Calu3 (cell line): ENCODE data around the gene NDUFAF7. TPM values are rescaled to one million over a fixed set of nuclear protein-coding genes. Genes with fewer than 3 reads are reported as not detected.
A peak's percentile ranks its signal among the peaks of the same experiment; 100 is the strongest.

ENCODE experiments used
- Bru-seq: library from RNA; stranded (reverse); fragments of 400-500 nt; gene quantifications from one replicate; lab custom pipeline; 2021; lab: Mats Ljungman, UMichigan
- BruChase-seq, 2 experiments: library from RNA; stranded (reverse); fragments of 400-500 nt; gene quantifications; one replicate each; lab custom pipeline; 2021; lab: Mats Ljungman, UMichigan
- BruUV-seq: library from RNA; stranded (reverse); fragments of 400-500 nt; replicated peaks from 2 replicates; lab custom pipeline; 2021; lab: Mats Ljungman, UMichigan
- CTCF ChIA-PET: fragments of 300-600 bp; sonication (Branson Sonifier 250); formaldehyde crosslinking; loops from one replicate; lab custom pipeline; 2022; ENCODE audit warnings: antibody characterized with exemption; lab: Charles Lee
- DNase-seq: peaks from one replicate; pipeline ENCODE4 v3.0.0; 2022
- H3K27ac Mint-ChIP-seq: one replicate; pipeline ENCODE4 v1.8.0; 2022; ENCODE audit warnings: mixed read lengths; ENCODE audit not compliant: unreplicated experiment
- H3K27me3 Mint-ChIP-seq: one replicate; pipeline ENCODE4 v1.8.0; 2022; ENCODE audit warnings: mixed read lengths; ENCODE audit not compliant: unreplicated experiment
- H3K36me3 Mint-ChIP-seq: one replicate; pipeline ENCODE4 v1.8.0; 2022; ENCODE audit warnings: mild to moderate bottlenecking, moderate library complexity, mixed read lengths; ENCODE audit not compliant: insufficient read depth, unreplicated experiment
- H3K4me1 Mint-ChIP-seq: one replicate; pipeline ENCODE4 v1.8.0; 2022; ENCODE audit warnings: mild to moderate bottlenecking, low read depth, mixed read lengths; ENCODE audit not compliant: unreplicated experiment
- H3K4me3 Mint-ChIP-seq: one replicate; pipeline ENCODE4 v1.8.0; 2022; ENCODE audit warnings: mild to moderate bottlenecking, low read depth, moderate library complexity, mixed read lengths; ENCODE audit not compliant: unreplicated experiment
- H3K9me3 Mint-ChIP-seq: one replicate; pipeline ENCODE4 v1.8.0; 2022; ENCODE audit warnings: low read depth, mixed read lengths; ENCODE audit not compliant: unreplicated experiment
- intact Hi-C: fragments of 100-400 bp; cut with micrococcal nuclease; formaldehyde crosslinking; loops from one replicate; pipeline ENCODE4 v1.10.0; 2022; ENCODE audit not compliant: unreplicated experiment
- long read RNA-seq: library from polyadenylated mRNA; stranded (forward); transcript quantifications from one replicate; pipeline ENCODE4 v2.0.0, GENCODE V29; 2022
- total RNA-seq: library from RNA; stranded (reverse); gene quantifications from 2 replicates; pipeline ENCODE4 v1.2.3, GENCODE V29; 2022
- TF ChIP-seq, protein P1 (sequence below): fragments of 200-600 bp; IDR thresholded peaks from one replicate; pipeline ENCODE4 v1.8.0; 2022; ENCODE audit warnings: antibody characterized with exemption; ENCODE audit not compliant: unreplicated experiment

Gene NDUFAF7, protein sequence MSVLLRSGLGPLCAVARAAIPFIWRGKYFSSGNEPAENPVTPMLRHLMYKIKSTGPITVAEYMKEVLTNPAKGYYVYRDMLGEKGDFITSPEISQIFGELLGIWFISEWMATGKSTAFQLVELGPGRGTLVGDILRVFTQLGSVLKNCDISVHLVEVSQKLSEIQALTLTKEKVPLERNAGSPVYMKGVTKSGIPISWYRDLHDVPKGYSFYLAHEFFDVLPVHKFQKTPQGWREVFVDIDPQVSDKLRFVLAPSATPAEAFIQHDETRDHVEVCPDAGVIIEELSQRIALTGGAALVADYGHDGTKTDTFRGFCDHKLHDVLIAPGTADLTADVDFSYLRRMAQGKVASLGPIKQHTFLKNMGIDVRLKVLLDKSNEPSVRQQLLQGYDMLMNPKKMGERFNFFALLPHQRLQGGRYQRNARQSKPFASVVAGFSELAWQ
- total RNA-seq (20.4 and 22.3 TPM in 2 replicates), Bru-seq, nascent RNA (percentile 80 among the genes with signal in this experiment), BruChase-seq, experiment 1, labeled RNA remaining after a 6-hour chase (percentile 71 among the genes with signal in this experiment), BruChase-seq, experiment 2, labeled RNA remaining after a 2-hour chase (percentile 74 among the genes with signal in this experiment)
- long read RNA-seq, transcript NDUFAF7-201 (10 exons, 2,176 nt) = major isoform, 10 of 22 reads
- long read RNA-seq, partial matches to known transcripts = 1 of 22 reads
- long read RNA-seq, other reads (novel, unspliced or antisense) = 9 of 22 reads

DNA sequence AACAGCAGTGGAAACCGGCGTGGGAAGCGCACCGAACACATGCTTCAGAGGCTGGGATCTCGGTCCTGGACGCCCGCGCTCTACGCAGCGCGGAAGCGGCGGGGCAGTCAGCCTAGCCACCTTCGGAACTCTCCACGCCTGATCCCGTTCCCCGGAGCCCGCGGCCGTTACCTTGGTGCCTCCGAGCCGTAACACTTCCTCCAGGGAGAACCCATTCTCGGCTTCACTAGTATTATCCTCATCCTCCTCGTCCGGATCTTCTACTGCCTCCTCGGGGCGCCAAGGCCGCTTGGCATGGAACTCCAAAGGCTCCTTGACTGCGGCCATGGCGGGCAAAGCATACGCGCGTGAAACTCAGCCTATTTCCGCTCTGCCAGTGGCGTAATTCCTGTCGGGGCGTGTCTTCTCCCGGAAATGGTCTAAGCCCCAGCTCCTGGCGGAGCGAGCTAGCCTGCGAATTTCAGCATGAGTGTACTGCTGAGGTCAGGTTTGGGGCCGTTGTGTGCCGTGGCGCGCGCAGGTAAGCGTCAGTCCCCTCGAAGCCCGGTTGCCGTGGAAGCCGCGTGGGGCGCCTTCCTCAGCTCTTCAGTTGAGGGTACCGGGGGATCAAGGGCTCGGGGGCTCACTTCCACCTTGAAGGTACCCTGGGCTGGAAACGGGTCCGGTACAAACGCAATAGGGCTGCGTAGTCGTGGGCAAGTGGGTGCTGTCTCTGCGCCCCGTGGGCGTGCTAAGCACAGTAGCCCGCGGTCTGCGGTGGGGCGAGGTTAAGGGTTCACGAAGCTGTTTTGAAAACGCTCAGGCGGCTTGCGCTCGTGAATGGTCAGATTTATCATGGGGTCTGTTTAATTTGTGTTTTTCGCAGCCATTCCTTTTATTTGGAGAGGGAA is at the start of gene NDUFAF7, which contains the start of gene CEBPZ:
TSS of gene NDUFAF7 (plus strand) at position 418 of the 890 bp plus-strand sequence. CDS start at position 466, 48 bp downstream.
TSS of gene CEBPZ (minus strand) at position 356 of the 890 bp plus-strand sequence. CDS start at position 327, 29 bp downstream.
- Mint-ChIP-seq H3K4me1 (peaks cover 9% of the 10 kb centered on the region), H3K9me3 (no peaks in the 10 kb centered on the region), H3K27me3 (no peaks in the 10 kb centered on the region), H3K36me3 (peaks cover 6% of the 10 kb centered on the region), H3K4me3 (no peak within 1 kb of the TSS), H3K27ac (no peak within 1 kb of the TSS)
- intact Hi-C loops = loop anchor here (5.0 kb wide), 1 partner anchor 84 kb away; no protein-coding TSS in a partner anchor
- peak; percentile 88 for DNase-seq
- TF ChIP-seq, protein P1, sequence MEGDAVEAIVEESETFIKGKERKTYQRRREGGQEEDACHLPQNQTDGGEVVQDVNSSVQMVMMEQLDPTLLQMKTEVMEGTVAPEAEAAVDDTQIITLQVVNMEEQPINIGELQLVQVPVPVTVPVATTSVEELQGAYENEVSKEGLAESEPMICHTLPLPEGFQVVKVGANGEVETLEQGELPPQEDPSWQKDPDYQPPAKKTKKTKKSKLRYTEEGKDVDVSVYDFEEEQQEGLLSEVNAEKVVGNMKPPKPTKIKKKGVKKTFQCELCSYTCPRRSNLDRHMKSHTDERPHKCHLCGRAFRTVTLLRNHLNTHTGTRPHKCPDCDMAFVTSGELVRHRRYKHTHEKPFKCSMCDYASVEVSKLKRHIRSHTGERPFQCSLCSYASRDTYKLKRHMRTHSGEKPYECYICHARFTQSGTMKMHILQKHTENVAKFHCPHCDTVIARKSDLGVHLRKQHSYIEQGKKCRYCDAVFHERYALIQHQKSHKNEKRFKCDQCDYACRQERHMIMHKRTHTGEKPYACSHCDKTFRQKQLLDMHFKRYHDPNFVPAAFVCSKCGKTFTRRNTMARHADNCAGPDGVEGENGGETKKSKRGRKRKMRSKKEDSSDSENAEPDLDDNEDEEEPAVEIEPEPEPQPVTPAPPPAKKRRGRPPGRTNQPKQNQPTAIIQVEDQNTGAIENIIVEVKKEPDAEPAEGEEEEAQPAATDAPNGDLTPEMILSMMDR = no peak
- CTCF ChIA-PET = interaction anchor here (0.6 kb wide), 1 partner anchor 713 kb away, joined by 3 read pairs; no protein-coding TSS in a partner anchor
- BruUV-seq = TSS peak; percentile 64

DNA sequence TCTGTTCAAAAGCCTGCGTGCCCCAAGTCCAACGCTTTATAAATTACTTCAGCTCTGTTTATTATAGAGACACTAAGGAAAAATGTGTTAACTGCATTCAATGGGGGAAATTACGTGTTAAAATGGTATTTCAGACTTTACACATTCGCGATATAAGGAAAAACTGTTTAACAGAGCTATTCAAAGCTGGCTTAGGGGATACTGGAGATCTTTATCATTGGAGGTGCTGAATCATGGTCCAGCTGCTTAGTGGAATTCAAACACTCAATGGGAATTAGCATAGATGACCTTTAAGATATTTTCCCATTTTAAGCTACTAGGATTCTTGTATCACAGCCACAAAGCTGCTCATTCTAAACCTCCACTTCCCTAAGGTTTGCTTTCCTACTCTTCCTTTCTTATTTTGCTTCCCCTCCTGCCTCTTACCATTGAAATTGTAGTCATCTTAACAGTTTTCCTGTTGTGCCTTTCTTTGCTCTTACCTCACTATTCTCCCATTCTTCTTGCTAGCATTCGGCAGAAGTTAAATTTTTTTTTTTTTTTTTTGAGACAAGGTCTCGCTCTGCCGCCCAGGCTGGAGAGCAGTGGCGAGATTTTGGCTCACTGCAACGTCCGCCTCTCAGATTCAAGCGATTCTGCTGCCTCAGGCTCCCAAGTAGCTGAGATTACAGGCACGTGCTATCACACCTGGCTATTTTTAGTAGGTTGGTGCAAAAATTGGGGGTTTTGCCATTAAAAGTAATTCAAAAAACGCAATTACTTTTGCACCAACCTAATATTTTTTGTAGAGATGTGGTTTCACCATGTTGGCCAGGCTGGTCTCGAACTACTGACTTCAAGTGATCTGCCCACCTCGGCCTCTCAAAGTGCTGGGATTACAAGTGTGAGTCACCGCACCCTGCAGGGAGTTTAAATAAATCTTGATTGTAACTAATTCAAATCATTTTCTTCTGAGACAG is 49.5 kb upstream of the NDUFAF7 start:
- H3K27me3 Mint-ChIP-seq = peaks cover 14% of the 10 kb centered on the region
- H3K36me3 Mint-ChIP-seq = no peaks in the 10 kb centered on the region
- no peak for DNase-seq
- TF ChIP-seq, protein P1 = no peak
- no peak overlapping the region for H3K4me3 Mint-ChIP-seq
- CTCF ChIA-PET = interaction anchor here (0.7 kb wide), 1 partner anchor 695 kb away, joined by 3 read pairs; no protein-coding TSS in a partner anchor
- H3K4me1 Mint-ChIP-seq = no peaks in the 10 kb centered on the region
- intact Hi-C loops = no loop called here
- H3K9me3 Mint-ChIP-seq = no peaks in the 10 kb centered on the region
- BruUV-seq = no TSS peak
- no peak overlapping the region for H3K27ac Mint-ChIP-seq

DNA sequence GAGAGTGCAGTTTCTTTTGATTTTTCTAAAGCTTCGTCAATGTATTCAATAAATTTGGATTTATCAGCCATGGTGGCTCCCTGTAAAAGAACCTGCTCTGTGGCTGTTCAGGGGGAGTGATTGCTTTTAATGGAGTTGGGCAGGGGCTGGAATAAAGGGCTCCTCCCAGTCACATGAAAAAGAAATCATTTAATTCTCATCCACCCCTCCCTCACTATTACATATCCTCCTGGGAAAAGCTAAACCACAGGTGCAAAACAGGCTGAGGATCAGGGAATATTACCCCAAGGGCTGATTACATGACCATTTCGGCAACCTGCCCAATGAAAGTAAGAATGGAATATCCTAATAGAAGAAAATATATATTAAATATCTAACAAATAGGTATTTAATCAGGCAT is 42.9 kb upstream of the NDUFAF7 start, which contains the start of gene SULT6B1:
TSS of gene SULT6B1 (minus strand) at position 101 of the 400 bp plus-strand sequence. CDS start at position 71, 30 bp downstream.
- intact Hi-C loops = no loop called here
- BruUV-seq = no TSS peak
- no peaks in the 10 kb centered on the region for H3K9me3 Mint-ChIP-seq
- H3K4me3 Mint-ChIP-seq = no peak within 1 kb of the TSS
- TF ChIP-seq, protein P1 = no peak
- DNase-seq = no peak
- CTCF ChIA-PET = no interaction called here
- peak within 1 kb of the TSS; percentile 94 for H3K27ac Mint-ChIP-seq
- H3K36me3 Mint-ChIP-seq = peaks cover 6% of the 10 kb centered on the region
- H3K4me1 Mint-ChIP-seq = peaks cover 19% of the 10 kb centered on the region
- no peaks in the 10 kb centered on the region for H3K27me3 Mint-ChIP-seq
